ENCODE results near the gene IGSF9B.

DNA sequence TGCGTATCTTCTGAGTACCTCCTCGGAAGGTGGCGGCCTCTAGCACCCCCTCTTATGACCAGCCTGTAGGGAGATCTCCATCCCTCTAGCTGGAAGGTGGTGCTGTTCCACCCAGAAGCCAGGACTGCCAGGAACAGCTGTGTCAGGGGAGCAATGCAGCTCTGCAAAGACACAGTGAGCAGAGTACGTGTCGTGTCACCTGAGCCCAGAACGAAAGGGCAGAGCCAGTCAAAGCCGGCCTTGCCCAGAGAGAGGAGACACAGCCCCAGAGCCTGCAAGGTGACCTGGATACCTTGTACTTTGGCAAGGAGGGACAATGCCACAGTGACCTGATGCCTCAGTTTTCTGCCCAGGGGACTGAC, 18.7 kb upstream of the IGSF9B start:
- TF ChIP-seq, protein P1, sequence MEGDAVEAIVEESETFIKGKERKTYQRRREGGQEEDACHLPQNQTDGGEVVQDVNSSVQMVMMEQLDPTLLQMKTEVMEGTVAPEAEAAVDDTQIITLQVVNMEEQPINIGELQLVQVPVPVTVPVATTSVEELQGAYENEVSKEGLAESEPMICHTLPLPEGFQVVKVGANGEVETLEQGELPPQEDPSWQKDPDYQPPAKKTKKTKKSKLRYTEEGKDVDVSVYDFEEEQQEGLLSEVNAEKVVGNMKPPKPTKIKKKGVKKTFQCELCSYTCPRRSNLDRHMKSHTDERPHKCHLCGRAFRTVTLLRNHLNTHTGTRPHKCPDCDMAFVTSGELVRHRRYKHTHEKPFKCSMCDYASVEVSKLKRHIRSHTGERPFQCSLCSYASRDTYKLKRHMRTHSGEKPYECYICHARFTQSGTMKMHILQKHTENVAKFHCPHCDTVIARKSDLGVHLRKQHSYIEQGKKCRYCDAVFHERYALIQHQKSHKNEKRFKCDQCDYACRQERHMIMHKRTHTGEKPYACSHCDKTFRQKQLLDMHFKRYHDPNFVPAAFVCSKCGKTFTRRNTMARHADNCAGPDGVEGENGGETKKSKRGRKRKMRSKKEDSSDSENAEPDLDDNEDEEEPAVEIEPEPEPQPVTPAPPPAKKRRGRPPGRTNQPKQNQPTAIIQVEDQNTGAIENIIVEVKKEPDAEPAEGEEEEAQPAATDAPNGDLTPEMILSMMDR (IDR thresholded peaks at IDR 0.05; ENCODE audit: low read depth, low read length), result no peak
- TF ChIP-seq EZH2phosphoT487 (IDR thresholded peaks at IDR 0.05; ENCODE audit: low read depth), result no peak

All from OCI-LY3 (cell line).